Testis (tissue), 5 donors: ENCODE data around the gene ZSCAN32. TPM values are rescaled to one million over a fixed set of nuclear protein-coding genes. Genes with fewer than 3 reads are reported as not detected.

Experiments
- DNase-seq: peaks from one replicate; pipeline ENCODE4 v3.0.0-alpha.2; 2019
- H3K27ac ChIP-seq, 2 donors: fragments of 200-600 bp; sonication (generic); one replicate each; pipeline ENCODE4 v1.5.1; 2019
- H3K27me3 ChIP-seq: fragments of 200-600 bp; sonication (generic); one replicate; pipeline ENCODE4 v1.5.1; 2019
- H3K36me3 ChIP-seq: fragments of 200-600 bp; sonication (generic); one replicate; pipeline ENCODE4 v1.5.1; 2017; ENCODE audit warnings: low read depth; ENCODE audit errors: missing control alignments
- H3K4me1 ChIP-seq: fragments of 200-600 bp; sonication (generic); one replicate; pipeline ENCODE4 v1.5.1; 2019
- H3K4me3 ChIP-seq, 2 donors: fragments of 200-600 bp; sonication (generic); one replicate each; pipeline ENCODE4 v1.5.1; 2017 to 2019
- H3K9me3 ChIP-seq: fragments of 200-600 bp; sonication (generic); one replicate; pipeline ENCODE4 v1.5.1; 2017
- CTCF ChIP-seq, 3 experiments: fragments of 450-650 bp in 2 of 3; fragments of 200-600 bp in 1 of 3; sonication (generic) in 1 of 3; IDR thresholded peaks; one replicate each; pipeline ENCODE4 v1.5.1; 2016 to 2019; ENCODE audit warnings: antibody characterized with exemption in 3 of 3, mild to moderate bottlenecking in 2 of 3, moderate library complexity in 1 of 3
- POLR2A ChIP-seq: fragments of 450-650 bp; IDR thresholded peaks from one replicate; pipeline ENCODE4 v1.6.1; 2017; ENCODE audit warnings: antibody characterized with exemption, mild to moderate bottlenecking, moderate library complexity
- WGBS, 2 donors: methylation state at CpG; one replicate each; pipeline ENCODE4 v1.1.5; 2018; 5-methylcytosine and 5-hydroxymethylcytosine counted together
- intact Hi-C: fragments of 100-400 bp; cut with DNase I; formaldehyde crosslinking; loops from one replicate; pipeline ENCODE4 v1.15.1; 2023; ENCODE audit warnings: low total_unique reads
- long read RNA-seq, 2 donors: transcript quantifications; one replicate each; lab custom pipeline, GENCODE V29; 2026
- polyA plus RNA-seq: library from polyadenylated mRNA; stranded (reverse); fragments of 350-450 nt; fragmentation: Illumina TruSeq; extraction: RNeasy Lipid Tissue Mini Kit (QIAGEN cat#74804); gene quantifications from one replicate; pipeline ENCODE4 v1.2.3, GENCODE V29; 2014; ENCODE audit warnings: low read depth, low replicate concordance; ENCODE audit not compliant: insufficient read depth
- total RNA-seq, 2 donors: library from RNA; depleted of rRNA; stranded (reverse); fragments of >200 nt; gene quantifications; one replicate each; pipeline ENCODE4 v1.2.3, GENCODE V29; 2016

Gene ZSCAN32
- 10 to 100 TPM; 13.4 to 19.1 TPM for total RNA-seq
- polyA plus RNA-seq = 21.0 TPM
- long read RNA-seq, donor 1, transcript ZSCAN32-206 (1 exons, 1,977 nt) = major isoform, 7 of 9 reads
- long read RNA-seq, donor 1, partial matches to known transcripts = 0 of 9 reads
- long read RNA-seq, donor 1, other reads (novel, unspliced or antisense) = 0 of 9 reads
- long read RNA-seq, donor 2, transcript ZSCAN32-206 (1 exons, 1,977 nt) = major isoform, 10 of 10 reads
- long read RNA-seq, donor 2, partial matches to known transcripts = 0 of 10 reads
- long read RNA-seq, donor 2, other reads (novel, unspliced or antisense) = 0 of 10 reads

GRCh38 chr16:3400779-3401688 lies at the start of gene ZSCAN32, which contains the start of gene ZNF174:
Gene ZSCAN32 (minus strand): TSS chr16:3401004. CDS start chr16:3397557, 3,447 bp downstream.
Gene ZNF174 (plus strand): TSS chr16:3401215. CDS start chr16:3402005, 790 bp downstream.
- WGBS, 2 donors = 1% methylated on average over 25 to 78 of the region's 95 CpGs
- Histone ChIP-seq H3K27me3 (no peaks in the 10 kb centered on the region), H3K4me3 (peak within 1 kb of the TSS; percentile 82 to 98), H3K9me3 (no peaks in the 10 kb centered on the region), H3K36me3 (no peaks in the 10 kb centered on the region), H3K4me1 (peaks cover 12% of the 10 kb centered on the region), H3K27ac (peak within 1 kb of the TSS; percentile 71 to 84)
- no peak for TF ChIP-seq CTCF (IDR thresholded peaks at IDR 0.05)
- no peak for TF ChIP-seq POLR2A
- intact Hi-C loops = no loop called here
- DNase-seq = peak; percentile 100

- H3K27me3 ChIP-seq = no peaks in the 10 kb centered on the region
- WGBS, 2 donors = 27 to 54% methylated on average over 10 of the region's 10 CpGs
- peak overlapping the region; percentile 54 to 71 for H3K4me3 ChIP-seq
- no peaks in the 10 kb centered on the region for H3K36me3 ChIP-seq
- intact Hi-C loops = no loop called here
- H3K4me1 ChIP-seq = no peaks in the 10 kb centered on the region
- DNase-seq = peak; percentile 49
- TF ChIP-seq POLR2A = no peak
- TF ChIP-seq CTCF (IDR thresholded peaks at IDR 0.05) = peak in 1 of 3 experiments; percentile 22
- peak overlapping the region in 1 of 2 donors; percentile 71 for H3K27ac ChIP-seq
- no peaks in the 10 kb centered on the region for H3K9me3 ChIP-seq
Measured at GRCh38 chr16:3444032-3444388, 43.2 kb upstream of the ZSCAN32 start.

- DNase-seq = peak; percentile 95
- H3K27ac ChIP-seq = peak within 1 kb of the TSS; percentile 40 to 71
- no peak for TF ChIP-seq CTCF (IDR thresholded peaks at IDR 0.05)
- no peak for TF ChIP-seq POLR2A
- H3K9me3 ChIP-seq = no peaks in the 10 kb centered on the region
- H3K4me3 ChIP-seq = peak within 1 kb of the TSS; percentile 54 to 71
- no peaks in the 10 kb centered on the region for H3K4me1 ChIP-seq
- no peaks in the 10 kb centered on the region for H3K27me3 ChIP-seq
- intact Hi-C loops = no loop called here
- H3K36me3 ChIP-seq = no peaks in the 10 kb centered on the region
- 21 to 37% methylated on average over 61 of the region's 61 CpGs for WGBS, 2 donors
Measured at GRCh38 chr16:3443108-3444031, 42.6 kb upstream of the ZSCAN32 start, which contains the start of the genes NAA60 and ZNF597. Gene NAA60 (plus strand): TSS chr16:3443680. CDS start chr16:3476228, 32,548 bp downstream. Gene ZNF597 (minus strand): TSS chr16:3443504. CDS start chr16:3443153, 351 bp downstream.

- no peak for DNase-seq
- Histone ChIP-seq H3K9me3 (no peaks in the 10 kb centered on the region), H3K27me3 (no peaks in the 10 kb centered on the region), H3K27ac (no peak overlapping the region), H3K4me1 (no peaks in the 10 kb centered on the region), H3K36me3 (no peaks in the 10 kb centered on the region), H3K4me3 (no peak overlapping the region)
- intact Hi-C loops = no loop called here
- 90 to 91% methylated on average over 4 of the region's 4 CpGs for WGBS, 2 donors
- TF ChIP-seq POLR2A = no peak
- TF ChIP-seq CTCF (IDR thresholded peaks at IDR 0.05) = no peak
Measured at GRCh38 chr16:3439637-3440036, 38.8 kb upstream of the ZSCAN32 start.
